Activated naive CD4-positive, alpha-beta T cell treated with anti-CD3 and anti-CD28 coated beads, Interleukin-2, amount 50 U/mL, for 16 hours (primary cell): Measurements from ENCODE around the gene VAC14.

Experiments
- DNase-seq: peaks from one replicate; pipeline ENCODE4 v3.0.0-alpha.2; 2020

VAC14 gene

DNA sequence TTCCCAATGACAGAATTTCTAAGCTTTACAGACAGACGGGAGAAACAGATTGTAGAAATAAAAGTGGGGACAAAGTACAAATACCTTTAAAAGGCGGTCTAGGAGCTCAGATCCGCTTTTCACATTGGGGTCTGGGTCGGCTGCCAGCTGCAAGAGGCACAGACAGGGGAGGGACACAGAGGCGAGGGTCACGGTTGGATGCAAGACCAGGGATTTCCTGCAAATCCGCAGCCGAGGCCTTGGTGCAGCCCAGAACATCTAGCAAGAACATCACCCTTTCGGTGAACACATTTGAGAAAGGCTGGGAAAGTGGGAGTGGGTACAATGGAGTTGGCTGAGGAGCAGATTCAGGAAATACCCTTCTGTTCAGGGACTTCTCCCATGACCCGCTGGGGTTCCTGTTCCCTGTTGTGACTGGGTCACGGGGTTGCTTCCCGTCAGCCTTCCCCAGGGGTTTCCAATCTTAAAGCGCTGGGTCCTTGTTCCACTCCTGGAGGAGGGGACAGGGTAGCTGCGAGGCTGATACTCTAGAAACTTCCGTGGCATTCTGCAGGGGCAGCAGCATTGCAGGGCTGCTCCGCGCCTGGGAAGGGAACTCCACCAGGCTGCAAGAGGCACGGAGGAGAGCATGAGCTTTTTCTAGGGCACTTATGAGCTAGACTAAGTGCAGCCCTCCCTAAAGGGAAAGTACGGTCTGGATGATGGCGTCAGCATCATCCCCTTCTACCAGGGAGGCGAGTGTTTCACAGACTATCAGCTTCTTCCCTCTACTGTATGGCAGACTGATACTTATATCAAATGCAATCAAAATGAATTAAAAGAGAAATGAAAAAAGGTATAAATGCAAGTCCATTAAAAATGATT is 16.0 kb downstream of the VAC14 start:
- DNase-seq: no peak

DNA sequence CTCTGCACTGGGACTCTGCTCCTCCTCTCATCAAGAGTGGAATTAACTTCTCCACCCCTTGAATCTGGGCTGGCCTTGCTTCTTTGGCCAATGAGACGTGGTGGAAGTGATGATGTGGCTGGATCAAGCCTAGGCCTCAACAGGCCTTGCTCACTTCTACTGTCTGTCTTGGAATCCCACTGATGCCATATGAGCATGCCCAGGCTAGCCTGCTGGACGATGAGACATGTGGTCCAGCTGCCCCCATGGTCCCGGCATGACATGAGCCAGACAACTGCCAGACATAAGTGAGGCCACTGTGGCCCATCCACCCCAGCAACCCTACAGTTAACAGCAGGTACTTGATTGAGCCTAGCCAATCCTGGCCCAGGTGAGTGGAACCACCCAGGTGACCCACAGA is 18.7 kb downstream of the VAC14 start:
- no peak for DNase-seq

DNA sequence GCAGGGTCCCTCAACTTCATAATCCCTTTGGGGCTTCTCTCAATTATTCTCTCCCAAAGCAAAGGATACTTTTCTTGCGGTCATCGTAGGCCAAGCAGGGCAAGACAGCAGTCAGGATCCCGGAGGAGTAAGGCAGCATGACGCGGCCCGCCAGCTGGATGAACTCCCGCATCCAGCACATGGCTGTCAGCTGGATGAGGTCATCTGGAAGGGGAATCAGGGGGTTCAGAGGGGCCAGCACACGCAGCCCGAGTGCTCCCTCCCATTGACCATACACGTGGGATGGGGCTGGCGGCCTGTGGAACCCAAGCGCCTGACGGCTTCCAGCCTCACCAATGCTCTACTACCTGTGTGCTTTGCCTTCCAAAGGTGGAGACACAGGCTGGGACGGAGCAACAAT is 19.2 kb downstream of the VAC14 start:
- DNase-seq: no peak

DNA sequence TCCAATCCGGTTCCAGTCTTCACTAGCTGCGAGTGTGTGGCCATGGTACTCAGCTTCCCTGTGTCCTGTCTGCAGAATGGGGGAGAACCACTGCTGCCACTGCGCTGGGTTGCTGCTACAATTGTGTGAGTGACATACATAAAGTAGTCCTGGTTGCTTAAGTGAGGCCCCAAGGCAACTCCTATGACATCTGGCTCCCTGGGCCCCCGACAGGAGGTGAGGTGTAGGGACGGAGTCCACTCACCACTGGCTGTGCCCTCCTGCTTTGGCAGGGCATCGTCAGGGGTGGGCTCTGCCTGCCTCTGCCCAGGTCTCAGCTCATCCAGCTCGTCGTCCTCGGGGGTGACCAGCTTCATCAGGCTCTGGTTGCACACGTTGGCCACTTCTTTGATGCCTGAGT is 20.4 kb downstream of the VAC14 start:
- DNase-seq: no peak

DNA sequence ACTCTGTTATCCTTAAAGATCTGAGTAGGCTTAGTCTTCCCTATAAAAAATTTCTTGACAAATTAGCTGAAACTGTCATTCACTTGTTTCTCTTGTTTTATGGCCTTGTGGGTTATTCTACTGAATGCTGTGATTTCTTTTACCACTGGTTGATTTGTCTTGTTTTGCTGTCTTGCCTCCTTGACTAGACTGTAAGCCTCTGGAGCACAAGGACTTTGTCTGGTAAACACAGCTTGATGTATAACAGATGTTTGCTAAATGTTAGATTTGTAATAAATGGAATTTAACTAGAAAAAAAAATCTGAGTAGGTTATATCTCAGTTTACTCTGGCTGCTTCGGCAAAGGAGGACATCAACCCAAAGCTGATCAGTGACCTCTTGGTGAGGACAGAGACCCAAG is 21.6 kb downstream of the VAC14 start:
- no peak for DNase-seq

DNA sequence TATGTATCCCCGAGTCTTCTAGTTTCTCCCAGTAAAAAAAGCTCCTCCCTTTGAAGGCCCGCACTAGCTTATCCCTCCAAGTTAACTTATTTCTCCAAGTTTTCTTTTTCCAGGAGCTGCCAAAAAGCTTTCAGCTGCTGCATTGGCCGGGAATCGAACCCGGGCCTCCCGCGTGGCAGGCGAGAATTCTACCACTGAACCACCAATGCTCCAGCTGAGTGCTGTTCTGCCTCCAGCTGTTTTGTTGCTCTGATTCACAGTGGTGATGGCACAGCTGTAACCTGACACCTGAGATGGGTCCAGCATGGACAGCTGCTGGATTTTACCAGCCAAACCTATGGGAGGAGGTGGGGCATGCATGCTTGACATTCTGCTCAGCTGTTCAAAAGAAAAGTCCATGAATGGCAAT is 22.1 kb downstream of the VAC14 start:
- DNase-seq: no peak

DNA sequence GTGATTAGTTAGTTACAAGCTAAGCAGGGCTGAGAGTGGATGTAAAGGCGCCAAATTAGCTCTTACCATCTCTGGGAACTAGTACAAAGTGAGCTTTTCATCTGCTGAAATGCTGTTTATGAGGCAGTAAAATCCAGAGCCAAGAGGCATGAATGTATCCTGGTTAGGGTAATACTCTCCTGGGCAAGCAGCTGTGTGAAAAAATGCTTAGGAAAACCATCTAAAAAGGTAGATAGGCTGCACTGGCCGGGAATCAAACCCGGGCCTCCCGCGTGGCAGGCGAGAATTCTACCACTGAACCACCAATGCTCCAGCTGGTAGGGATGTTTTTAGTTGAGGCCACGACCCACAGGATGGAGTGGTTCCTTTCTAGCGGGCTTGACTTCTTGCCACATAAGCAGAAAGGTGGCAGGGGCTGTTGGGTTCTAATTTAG is 23.0 kb downstream of the VAC14 start:
- DNase-seq: no peak

DNA sequence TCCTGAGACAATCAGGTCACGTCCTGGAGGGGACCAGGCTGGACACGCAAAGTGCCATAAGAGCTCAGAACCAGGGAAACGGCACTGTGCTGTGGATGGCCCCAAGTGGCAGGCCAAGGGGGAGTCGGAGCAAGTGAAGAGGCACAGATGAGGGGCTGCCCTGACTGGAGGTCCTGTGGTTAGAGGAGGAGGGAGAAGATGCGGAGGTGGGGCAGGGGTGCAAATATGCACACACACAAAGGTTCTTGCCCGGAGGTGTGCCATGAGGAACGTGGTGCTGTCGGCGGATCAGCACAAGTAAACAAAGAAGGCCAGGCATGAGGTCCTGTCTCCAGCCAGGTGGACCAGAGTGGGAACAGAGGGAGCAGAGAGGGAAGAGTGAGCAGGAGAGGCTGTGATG is 23.5 kb downstream of the VAC14 start:
- DNase-seq: no peak

DNA sequence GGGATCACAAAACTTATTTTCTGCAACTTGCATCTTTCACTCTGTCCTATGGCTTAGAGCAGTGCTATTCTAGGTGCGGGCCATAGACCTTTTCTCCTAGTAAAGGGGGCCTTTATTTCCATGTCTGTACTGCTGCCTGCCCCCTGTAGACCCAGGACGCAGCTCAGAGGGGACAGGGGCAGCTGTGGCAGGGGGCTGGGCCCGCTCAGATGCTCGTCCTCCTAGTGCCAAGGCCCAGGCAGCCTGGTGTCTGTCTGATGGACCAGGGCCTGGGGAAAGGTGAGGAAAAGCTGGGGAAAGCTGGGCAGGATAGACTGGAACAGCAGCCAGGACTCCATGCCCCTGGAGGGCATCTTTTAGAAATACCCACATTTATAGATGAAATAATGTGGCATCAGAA is 25.6 kb downstream of the VAC14 start:
- DNase-seq: no peak

DNA sequence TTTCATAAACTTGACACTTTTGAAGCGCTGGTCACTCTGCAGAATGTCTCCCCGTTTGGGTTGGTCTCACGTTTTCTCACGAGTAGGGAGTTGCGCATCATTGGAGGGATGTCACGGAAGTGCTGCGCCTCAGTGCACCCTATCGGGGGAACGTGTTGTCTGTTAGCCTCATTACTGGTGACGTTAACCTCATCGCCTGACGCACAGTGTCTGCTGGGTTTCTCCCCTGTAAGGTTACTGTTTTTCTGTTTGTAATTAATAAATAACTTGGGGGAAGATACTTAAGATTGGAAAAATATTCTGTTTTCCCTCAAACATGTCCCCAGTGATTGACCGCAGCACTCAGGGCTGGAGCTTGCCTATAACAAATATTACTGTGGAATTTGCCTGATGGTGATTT is 26.7 kb downstream of the VAC14 start:
- DNase-seq: no peak

DNA sequence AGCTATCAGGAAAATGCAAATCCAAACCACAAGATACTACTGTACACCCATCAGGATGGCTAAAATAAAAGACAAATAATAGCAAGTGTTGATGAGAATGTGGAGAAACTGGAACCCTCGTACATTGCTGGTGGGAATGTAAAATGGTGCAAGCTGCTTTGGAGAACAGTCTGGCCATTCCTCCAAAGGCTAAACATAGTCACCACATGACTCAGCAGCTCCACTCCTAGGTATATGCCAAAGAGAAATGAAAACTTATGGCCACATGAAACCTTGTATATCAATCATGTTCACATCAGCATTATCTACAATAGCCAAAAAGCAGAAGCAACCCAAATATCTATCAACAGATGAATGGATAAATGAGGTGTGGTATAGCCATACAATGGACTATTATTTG is 28.5 kb downstream of the VAC14 start:
- DNase-seq: no peak

DNA sequence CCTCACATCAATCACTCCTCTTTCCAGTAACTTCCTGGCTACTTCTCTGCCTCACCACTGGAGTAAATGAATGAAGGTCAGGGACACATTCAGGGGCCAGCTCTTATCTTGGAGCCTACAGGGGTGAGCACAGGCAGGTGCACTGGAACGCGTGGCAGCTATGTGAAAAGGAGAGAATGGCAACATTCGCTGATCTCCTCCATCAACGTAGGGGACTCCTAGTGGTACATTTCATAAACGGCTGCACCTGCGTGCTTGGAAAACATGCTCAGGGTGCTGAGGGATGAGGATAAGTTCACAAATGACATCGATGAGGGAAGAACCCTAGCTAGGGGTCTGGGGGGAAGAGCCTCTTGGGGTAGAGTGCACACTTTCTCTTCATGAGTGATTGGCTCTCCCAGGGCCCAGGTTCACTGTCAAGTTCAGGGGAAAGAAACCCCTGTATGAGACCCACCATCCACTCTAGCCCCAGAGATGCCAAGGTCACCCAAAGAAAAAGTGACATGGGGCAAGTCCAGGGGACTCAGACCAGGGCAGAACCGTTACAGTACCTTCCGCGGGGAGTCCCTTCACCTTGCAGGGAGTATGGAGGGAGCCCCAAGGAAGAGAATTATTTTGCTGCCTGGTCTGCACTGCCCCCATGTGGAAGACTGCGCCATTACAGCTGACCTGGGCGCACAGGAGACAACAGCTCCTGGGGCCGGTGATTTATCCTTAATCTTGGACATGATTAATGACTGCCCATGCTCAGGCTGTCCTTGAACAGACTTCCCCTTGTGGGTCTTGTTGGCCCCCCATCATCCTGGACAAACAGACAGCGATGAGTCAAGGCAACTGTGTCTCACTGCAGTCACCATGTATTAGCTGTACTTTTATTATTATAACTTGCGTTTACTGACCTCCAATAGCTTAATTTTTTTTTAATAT is 30.1 kb downstream of the VAC14 start:
- DNase-seq: peak; percentile 45

DNA sequence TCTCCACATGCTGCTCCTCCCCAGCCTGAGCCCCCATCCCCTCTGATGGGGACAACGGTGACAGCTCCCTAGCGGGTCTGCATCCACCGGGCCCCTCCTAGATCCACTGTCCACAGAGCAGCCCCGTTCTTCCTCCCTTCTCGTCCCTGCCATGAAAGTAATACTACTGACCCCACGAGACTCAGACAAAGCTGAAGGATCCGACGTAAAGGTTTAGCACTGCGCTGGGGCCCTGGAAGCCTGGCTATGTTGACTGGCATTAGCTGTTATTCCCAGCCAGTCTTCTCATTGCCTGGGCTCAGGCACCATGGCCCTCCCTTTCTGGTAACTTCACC is 30.7 kb downstream of the VAC14 start:
- DNase-seq: no peak

DNA sequence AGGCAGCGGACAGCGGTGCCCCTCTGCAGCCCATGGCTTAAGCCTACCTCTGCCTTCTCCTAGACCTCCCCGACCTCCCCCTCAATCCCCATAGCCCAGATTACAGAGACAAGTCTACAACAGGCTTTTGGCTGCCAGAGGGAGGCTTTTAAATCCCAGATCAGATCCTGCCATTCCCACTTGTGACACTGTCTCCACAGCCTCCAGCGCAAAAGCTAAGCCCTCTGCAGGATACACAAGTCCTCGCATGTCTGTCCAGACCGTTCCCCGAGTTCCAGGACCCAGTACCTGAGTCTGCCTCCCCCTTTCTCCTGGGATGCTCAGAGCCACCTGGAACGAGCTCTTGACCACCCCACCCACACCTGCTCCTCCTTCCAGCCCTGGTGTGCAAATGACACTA is 31.2 kb downstream of the VAC14 start:
- DNase-seq: no peak

DNA sequence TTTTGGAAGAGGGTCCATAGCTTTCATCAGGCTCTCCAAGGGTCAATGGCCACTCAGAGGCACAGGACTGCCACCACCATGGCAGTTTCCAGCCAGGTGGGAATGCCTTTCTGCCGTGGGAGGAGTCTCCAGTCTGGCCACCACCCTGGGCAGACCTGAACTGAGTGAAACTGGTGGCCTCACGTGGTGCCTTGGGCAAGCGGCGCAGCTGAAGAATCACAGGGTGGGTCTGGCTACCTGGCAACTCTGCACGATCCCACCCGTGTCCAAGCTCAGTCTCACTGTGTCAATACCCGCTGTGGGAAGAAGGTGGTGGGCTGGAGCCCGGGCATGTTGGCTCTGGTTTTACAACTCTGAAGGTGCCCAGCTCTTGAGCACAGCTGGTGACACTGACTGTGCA is 31.8 kb downstream of the VAC14 start:
- DNase-seq: no peak

DNA sequence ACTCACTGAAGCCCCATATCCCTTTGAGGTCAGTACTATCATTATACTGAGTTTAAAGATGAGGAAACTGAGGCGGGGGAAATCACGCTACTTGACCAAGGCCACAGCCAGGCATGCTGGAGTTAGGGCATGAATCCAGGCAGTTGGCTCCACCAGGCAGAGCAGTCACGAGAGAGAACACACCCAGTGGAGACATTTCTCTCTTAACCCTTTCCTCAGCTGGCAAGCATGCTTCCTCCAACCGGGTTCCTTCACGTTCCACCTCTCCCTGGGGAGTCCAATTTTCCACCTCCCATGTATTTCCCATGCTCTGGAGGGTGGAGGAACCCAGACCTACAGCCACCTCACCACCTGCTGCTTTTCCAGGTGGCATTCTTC is 32.8 kb downstream of the VAC14 start:
- DNase-seq: no peak

DNA sequence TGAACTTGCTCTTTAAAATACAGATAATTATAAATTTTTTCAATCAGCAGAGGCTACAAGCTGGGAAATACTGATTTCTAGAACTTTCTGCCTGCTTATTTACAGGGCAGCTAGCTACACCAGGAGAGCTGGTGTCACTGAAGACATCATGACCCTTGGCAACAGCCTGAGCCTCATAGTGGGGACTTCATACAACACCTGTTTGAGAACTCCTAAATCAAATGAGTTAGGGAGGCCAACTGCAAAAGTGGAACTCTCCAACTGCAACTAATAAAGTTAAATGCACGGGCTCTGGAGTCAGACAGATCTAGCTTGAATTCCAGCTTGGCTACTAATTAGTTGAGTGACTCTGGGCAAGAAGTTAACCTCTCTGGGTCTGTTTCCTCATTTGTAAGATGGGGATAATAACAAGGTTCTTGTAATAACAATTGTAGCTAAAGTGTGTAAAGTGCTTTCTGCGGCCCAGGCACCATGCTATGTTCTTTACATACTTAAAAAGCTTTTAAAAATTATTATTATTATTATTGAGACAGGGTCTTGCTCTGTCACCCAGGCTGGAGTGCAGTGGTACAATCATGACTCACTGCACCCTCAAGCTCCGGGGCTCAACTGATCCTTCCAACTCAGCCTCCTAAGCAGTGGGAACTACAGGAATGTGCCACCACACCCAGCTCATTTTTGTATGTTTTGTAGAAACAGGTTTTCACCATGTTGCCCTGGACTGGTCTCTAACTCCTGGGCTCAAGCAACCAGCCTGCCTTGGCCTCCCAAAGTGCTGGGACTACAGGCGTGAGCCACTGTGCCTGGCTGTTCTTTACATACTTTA is 33.4 kb downstream of the VAC14 start:
- DNase-seq: no peak

DNA sequence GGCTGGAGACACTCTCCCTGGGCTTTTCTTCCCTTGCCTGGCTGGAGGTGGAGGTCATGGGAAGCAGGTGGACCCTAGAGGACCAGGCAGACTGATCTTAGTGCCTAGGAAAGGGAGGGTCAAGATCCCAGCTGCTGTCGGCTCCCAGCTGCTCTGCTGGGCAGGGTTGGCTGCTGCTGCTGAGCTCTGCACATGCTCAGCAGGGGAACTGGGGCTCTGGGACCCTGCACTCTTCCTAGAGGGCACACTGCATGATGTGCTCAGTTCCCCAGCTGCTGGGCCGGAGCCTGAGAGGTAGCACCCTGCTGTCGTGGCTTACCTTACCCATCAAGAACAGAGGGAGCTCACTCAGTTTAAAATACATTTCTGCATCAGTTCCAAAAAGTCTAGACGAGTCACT is 34.3 kb downstream of the VAC14 start:
- no peak for DNase-seq

DNA sequence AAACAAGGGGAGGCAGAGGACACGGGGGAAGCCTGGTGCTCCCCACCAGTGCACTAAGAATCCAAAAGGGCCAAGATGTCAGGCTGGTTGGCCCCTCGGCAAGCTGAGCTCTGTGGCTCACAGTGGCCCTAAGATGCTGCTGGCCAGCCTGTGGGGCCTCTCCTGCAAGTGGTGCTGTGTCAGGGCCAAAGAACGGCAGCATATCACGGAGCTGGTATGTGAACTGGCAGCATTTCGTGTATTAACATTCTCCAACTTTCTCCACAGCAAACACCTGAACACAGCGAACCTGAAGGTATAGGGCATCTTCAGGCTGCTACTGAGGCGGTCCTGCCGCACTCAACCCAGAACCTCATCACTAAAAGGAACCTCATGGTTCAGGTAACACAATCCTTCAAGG is 34.8 kb downstream of the VAC14 start:
- no peak for DNase-seq

DNA sequence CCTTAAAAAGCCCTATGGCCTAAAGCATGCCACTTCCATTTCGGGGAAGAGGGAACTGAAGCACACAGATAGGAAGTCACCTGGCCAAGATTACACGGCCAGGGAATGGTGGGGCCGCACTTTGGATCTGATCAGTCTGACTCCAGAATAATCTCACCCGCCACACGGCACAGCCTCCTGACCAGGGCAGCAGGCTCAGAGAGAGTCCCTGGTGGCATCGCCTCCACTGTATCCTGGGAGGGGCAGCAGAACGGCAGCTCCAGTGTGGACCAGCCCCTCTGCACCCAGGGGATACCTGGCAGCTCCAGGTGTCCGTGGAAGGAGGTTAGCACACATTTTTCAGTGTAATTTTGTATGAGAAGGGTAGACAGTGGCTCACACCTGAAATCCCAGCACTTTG is 35.5 kb downstream of the VAC14 start:
- no peak for DNase-seq

DNA sequence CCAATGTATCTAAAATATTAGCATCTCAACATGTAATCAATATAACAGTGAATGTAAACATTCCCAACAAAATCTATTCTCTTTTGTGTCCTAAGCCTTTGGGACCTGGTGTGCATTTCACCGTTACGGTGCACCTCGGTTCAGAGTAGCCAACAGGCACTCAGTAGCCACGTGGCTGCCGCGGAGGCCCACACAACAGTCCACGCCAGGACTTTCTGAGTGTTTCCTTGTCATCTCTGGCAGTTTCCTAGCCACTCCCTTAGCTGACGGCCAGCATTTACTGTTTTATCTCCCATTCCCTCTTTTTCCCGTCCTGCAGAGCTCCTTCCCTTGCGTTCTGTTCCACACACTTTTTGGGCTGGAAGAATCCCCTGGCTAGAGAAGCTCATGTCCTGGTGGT is 36.3 kb downstream of the VAC14 start:
- DNase-seq: no peak

DNA sequence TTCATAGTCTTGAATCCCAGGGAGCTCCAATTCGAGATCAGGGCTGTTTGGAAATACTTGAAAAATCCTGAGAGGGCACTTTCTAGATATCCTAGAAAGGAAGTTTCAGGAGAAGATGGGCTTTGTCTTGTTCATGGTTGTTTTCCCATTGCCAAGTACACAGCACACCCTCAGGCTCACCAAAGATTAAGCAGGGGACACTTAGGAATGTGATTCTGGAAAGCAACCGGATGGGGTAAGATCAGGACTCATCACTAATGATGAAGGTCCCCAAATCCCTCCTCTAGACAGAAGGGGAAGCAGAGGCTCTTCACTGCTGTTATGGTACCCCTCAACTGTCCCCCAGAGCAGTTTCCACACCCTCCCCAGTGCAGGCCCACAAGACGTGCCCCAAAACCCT is 40.7 kb downstream of the VAC14 start:
- no peak for DNase-seq

DNA sequence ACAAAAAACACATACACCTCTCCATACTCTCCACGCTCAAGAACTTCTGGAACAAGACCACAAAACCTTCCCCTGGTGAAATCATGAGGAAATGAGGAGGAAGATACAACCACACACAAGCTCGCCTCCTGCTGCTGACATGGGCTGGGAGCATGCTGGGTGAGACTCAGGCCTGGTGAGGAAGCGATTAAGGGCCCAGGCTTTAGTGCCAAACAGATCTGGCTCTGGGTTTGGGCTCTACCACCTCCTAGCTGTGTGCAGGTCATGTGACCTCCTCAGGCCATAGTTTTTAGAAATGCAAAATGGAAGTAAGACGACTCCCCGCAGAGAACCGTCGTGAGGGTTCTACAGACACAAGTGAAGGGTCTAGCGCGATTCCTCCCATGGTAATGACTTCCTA is 41.3 kb downstream of the VAC14 start:
- DNase-seq: no peak
